Measurements from ENCODE around the gene BOK. TPM values are rescaled to one million over a fixed set of nuclear protein-coding genes. Genes with fewer than 3 reads are reported as not detected.

Gene BOK
- total and polyA plus RNA-seq, 9 of the 15 experiments (the other 6 are each of a cell fraction or from before 2014, with no cell fraction given): 0.03 to 3.3 (median 2.0) TPM; not detected in 1

- TF ChIP-seq PHF20 (IDR thresholded peaks at IDR 0.05; ENCODE audit: partially characterized antibody): no peak
- no peak for TF ChIP-seq TGIF2 (CRISPR knock-in tag; IDR thresholded peaks at IDR 0.05)
- TF ChIP-seq SIN3B (IDR thresholded peaks at IDR 0.05; ENCODE audit: low read depth): no peak
- TF ChIP-seq MAZ (CRISPR knock-in tag; conservative IDR thresholded peaks at IDR 0.05 in 1 of 2, IDR thresholded peaks at IDR 0.05 in 1 of 2): 0 out of 4 replicates have a peak, but pooled peaks of 1 of the 2 experiments have one; percentile 19
- no peak for TF ChIP-seq EHMT2 (IDR thresholded peaks at IDR 0.05)
- no peak for TF ChIP-seq RBM15 (IDR thresholded peaks at IDR 0.05; ENCODE audit: insufficient read depth, low read length)
- peak; percentile 38; the same call in 1 of the 2 replicates for TF ChIP-seq RBFOX2 (IDR thresholded peaks at IDR 0.05; ENCODE audit: low read depth, low read length)
- no peak for TF ChIP-seq ZNF124 (CRISPR knock-in tag; IDR thresholded peaks at IDR 0.05)
- TF ChIP-seq ZNF561 (CRISPR knock-in tag; conservative IDR thresholded peaks at IDR 0.05): no peak
- TF ChIP-seq MCM3 (IDR thresholded peaks at IDR 0.05): no peak
- no peak for TF ChIP-seq SOX6 (IDR thresholded peaks at IDR 0.05)
- no peak for TF ChIP-seq ZNF184 (CRISPR knock-in tag; IDR thresholded peaks at IDR 0.05)
- no peak for TF ChIP-seq CBFA2T2 (conservative IDR thresholded peaks at IDR 0.05)
- peak; percentile 47; the same call in 1 of the 2 replicates for TF ChIP-seq CXXC5 (CRISPR knock-in tag; IDR thresholded peaks at IDR 0.05)
- 0 out of 2 replicates have a peak, but pooled peaks have one; percentile 35 for TF ChIP-seq RB1 (IDR thresholded peaks at IDR 0.05; ENCODE audit: low read depth)
- TF ChIP-seq ZBTB7A (IDR thresholded peaks at IDR 0.05; ENCODE audit: borderline replicate concordance, control insufficient read depth, low read depth, low read length): peak; percentile 59; the same call in 1 of the 2 replicates
- TF ChIP-seq RBM39 (optimal IDR thresholded peaks at IDR 0.05; ENCODE audit: low read depth, low read length): no peak
- TF ChIP-seq ZNF134 (CRISPR knock-in tag; conservative IDR thresholded peaks at IDR 0.05): no peak
- TF ChIP-seq ZNF354B (CRISPR knock-in tag; IDR thresholded peaks at IDR 0.05): no peak
- no peak for TF ChIP-seq BRD4 (IDR thresholded peaks at IDR 0.05)
- no peak for TF ChIP-seq REST (IDR thresholded peaks at IDR 0.05; ENCODE audit: borderline replicate concordance)
- no peak for TF ChIP-seq REST (CRISPR knock-in tag; IDR thresholded peaks at IDR 0.05; ENCODE audit: low read depth)
- no peak for TF ChIP-seq SMAD1 (IDR thresholded peaks at IDR 0.05; ENCODE audit: low read depth, low read length, partially characterized antibody)
- TF ChIP-seq HNRNPLL (IDR thresholded peaks at IDR 0.05; ENCODE audit: low read depth, low read length, poor library complexity, severe bottlenecking): peak; percentile 16
These were observed at the start of gene BOK (continued) for GRCh38 chr2:241558532-241559322.

Data from K562 (cell line).